ENCODE measurements around the gene SLC6A4.
"Not testable (repeated sequence)": the region's sequence is repeated elsewhere in the genome, so short reads cannot be mapped to it uniquely, and the experiment has no call there.

SLC6A4 gene

DNA sequence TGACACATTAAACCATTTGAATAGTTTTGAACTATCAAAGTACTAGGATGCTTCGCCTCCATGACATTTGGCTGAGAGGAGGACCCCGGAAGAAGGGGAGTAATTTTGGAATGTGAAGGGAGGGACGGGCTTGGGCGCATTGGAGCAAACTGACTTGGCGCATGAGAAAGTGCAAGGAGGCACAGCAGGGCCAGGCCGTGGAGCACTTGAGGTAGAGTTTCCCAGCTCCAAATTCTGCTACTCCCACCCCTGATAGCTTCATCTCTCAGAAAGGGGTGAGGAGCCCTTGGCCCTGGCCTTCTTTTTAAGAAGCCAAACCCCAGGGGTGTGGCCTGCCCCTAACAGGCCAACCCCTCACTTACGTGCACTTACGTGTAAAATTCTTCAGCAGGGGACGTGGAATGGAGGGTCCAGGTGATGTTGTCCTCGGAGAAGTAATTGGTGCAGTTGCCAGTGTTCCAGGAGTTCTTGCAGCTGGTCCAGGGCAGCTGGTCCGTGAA lies 17.7 kb downstream of the SLC6A4 start:
- no peak for DNase-seq

DNA sequence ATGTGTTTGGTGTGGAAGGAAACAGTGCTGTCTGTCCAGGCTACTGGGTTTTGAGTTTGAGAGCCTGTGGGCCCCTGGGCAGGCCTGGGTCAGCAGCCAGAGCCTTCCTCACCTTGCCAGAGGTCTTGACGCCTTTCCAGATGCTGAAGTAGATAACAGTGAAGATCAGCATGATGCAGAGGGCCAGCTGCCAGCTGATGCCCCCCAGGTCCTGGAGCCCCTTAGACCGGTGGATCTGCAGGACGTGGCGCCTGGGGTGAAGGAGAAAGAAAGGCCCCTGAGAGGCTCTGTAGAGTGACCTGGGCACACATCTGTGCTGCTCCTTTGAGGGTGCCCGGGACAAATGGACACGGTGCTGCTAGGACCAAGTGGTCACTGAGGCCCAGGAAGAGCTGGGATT lies 18.4 kb downstream of the SLC6A4 start:
- DNase-seq = no peak

DNA sequence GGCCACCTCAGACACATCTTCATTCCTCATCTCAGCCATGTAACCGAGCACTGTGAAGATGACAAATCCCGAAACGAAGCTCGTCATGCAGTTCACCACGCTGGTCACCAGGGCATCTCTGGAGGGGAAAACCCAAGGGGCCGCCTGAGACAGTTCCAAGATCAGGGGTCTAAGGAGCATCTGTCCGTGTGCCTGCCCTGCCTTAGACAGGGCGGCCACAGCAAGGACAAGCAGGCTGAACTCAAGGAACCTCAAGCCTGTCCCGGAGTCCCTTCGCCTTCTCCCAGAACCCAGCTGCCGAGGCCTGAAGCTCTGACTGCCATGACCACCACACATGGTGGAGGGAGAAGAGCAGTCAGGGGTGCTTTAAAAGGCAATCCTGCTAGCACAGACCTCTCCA lies 22.7 kb downstream of the SLC6A4 start:
- DNase-seq = no peak

DNA sequence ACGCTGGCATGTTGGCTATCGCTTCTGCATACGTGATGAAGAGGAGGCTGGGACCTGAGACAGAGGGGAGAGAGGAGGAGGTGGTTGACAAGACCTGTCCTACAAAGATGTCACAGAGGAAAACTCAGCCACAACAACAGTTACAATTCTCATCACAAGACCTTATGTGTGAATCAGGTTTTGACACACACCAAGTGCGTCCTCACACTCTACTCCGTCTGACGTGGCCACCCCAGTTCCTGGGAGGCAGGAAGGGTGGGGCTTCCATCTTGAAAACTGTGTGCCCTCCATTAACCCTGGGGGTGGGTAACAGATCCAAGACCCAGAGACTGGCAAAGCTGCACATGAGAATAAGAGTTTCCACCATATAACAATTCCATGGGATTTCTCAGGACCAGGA lies 24.1 kb downstream of the SLC6A4 start:
- DNase-seq = no peak

DNA sequence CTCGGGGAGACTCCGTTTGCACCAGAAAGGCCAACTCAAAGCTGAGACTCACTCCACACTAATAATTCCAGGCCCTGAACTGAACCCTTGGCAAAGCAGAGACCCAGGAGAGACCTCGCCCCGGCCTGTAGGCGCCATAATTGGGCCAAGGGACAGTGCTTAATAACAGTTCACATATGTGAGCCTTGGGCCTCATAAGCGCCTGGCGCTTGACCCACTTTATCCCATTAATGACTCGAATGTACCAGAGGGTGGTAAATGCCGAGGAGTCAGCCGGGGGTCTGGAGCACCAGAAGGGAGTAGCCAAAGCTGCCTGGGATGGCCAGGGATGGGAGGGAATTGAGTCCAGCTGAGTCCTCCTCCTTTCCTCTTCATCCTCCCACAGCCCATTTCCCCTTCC lies 24.6 kb downstream of the SLC6A4 start:
- DNase-seq = no peak

DNA sequence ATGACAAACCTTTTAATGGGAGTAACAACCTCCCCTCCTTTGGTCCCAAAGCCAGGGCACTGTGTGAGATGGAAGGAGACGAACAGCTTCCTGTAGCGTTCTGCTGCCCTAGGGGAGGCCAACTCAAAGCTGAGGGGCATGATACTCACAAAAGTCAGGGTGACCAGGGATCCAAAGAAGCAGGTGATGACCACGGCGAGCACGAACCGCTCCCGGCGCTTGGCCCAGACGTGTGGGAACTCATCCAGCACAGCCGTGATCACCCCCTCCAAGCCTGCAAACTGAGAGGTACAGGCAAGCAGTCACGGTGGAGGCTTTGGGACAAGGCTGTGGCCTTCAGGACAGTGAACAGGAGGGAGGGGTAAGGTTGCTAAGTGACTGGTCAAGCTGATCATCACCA lies 25.1 kb downstream of the SLC6A4 start:
- DNase-seq = no peak

DNA sequence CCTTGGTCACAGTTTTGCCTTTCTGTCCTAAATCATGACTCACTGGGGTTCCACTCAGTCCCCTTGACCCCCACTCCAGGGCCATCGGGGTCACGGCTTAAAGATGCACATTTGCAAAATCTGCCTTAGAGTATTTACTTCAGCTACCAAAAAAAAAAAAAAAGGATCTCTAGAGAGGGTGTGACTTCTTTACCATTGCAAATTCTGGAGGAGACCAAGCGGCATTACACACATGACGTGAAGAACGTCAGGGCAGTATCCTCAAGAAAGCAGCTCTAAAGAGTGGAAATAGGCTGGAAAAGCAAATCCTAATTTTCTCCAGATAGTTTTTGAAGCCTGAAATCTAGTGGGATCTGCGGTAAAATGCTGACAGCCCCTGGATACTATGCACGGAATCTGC lies 25.6 kb downstream of the SLC6A4 start:
- no peak for DNase-seq

DNA sequence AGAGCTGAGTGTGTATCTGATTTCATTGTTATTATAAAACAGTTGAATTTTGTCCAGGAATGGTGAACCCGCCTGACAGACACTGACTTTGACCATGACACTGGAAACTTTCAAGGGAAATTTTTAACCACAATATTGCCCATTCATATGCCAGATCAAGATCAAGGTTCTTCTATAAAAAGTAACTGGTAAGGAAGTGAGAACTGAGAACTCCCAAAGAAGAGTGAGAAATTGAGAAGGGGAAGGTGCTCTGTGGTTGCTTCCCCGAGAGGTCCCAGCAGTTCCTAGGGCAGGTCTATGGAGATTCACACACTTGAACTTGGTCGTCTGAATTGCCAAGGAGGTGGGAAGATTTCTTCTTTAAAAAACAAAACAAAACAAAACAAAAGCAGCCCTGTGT lies 27.3 kb downstream of the SLC6A4 start:
- no peak for DNase-seq

DNA sequence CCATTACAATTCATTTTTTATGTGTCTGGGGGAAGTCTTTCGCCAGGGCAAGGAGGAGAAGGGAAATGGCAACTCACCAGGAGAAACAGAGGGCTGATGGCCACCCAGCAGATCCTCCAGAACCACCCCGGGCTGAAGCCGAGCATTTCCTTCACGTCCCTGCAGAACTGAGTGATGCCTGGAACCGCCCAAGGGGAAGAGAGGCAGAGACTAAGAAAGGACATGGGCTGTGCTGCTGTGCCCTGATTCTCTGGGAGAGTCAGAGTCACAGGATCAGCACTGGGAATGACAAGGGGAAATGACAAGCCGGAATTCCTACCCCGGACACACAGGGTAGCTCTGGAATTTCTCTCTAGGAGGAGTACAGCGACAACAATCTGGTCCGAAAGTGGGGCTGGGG lies 27.8 kb downstream of the SLC6A4 start:
- no peak for DNase-seq

DNA sequence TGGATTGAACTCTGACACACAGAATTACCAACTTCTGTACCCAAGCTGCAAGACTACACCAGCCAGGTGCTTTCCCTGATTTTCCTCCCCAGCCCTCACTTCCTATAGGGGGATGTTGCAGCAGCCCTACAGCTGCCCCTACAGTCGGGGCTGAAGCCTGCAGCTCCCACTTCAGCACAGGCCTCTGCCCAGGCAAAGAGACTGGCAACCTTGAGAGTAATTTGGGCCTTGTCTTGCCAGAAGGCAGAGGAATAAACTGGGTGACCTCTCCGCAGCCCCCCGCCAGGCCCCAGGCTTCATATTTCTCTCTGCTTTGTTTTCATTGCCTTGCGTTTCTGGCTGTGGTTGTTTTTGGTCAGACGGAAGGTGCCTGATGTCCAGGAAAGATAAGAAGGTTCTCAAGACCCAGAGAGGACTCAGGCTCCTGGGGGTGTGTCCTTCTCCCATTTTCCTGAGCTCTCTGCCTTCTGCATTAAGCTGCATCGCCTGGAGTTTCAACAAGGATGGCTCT lies 32.0 kb downstream of the SLC6A4 start:
- no peak for DNase-seq

DNA sequence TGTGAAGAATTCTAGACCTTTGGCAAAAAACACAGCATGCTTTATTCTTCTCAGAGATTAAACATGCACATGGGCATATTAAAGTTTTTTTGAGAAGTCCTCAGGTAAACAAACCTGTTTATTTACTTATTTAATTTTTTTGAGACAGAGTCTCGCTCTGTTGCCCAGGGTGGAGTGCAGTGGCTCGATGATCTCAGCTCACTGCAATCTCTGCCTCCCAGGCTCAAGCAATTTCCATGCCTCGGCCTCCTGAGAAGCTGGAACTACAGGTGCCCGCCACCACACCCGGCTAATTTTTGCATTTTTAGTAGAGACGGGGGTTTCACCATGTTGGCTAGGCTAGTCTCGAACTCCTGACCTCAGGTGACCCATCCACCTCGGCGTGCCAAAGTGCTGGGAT lies 34.8 kb downstream of the SLC6A4 start:
- DNase-seq = not testable (repeated sequence)

DNA sequence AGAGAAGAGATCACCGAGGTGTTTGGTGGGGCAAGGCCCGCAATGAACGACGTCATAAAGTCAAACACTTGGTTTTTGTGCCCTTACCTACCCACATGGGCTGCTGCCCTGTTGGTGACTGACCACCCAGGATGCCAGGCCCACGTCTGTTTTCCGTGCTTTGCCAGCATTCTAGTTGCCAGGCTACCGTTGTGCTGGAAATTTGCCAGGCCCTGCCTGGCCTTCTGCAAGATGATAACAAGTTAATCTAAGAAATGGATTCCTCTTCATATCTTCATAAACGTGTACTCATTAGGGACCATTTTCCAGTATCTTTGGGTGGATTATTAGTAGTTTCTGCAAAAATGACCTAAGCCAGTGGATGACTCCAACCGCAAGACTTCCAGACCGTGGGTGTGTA lies 35.4 kb downstream of the SLC6A4 start:
- no peak for DNase-seq

DNA sequence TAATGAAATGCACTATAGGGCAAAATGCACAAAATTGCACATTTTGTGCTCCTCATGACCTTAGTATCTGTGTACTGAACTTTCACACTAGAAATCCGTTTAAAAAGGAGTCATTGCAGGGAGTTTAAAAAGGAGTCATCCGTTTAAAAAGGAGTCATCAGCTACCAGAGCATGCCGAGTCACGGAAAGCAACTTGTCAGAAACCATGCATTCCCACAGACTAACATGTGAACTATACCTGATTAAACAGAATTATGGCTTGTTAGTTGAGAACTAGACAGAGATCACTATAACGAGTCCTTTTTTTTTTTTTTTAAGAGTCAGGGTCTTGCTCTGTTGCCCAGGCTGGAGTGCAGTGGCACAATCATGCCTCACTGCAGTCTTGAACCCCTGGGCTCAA lies 35.9 kb downstream of the SLC6A4 start:
- DNase-seq = no peak

DNA sequence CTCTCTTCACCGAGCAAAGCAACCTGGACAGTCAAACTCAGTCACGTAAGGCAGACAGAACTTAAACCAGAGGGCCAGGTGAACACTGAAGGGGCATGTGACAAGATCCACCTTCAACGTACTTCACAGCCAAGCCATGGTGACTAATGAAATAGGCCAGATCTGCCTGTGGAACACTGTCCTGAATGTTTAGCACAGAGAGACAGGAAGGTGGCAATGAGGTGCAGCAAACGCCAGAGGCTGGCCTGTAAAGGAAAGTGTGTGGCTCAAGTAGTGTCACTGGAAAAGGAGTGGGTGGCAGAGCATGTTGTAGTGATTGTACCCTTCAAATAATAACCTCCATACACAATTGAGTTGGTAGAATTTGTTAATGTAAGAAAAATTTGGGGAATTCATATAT lies 38.1 kb downstream of the SLC6A4 start:
- DNase-seq = no peak

DNA sequence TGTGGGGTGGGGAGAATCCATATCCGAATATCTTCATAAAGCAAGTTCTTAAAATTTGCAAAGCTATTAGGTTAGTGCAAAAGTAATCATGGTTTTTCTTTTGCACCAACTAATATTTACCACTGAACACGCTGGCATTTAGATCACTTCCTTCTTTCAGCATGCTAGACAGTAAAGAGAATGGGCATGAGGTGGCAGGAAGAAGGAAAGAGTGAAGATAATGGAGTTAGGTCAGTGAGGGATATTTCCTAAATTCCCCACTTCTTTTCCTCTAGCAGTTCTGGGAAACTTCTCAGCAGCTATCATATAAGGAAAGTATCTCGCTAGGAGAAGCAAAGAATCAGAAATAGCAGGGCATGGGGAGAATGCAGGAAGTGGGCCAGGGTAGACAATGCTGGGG lies 39.0 kb downstream of the SLC6A4 start:
- DNase-seq = no peak

DNA sequence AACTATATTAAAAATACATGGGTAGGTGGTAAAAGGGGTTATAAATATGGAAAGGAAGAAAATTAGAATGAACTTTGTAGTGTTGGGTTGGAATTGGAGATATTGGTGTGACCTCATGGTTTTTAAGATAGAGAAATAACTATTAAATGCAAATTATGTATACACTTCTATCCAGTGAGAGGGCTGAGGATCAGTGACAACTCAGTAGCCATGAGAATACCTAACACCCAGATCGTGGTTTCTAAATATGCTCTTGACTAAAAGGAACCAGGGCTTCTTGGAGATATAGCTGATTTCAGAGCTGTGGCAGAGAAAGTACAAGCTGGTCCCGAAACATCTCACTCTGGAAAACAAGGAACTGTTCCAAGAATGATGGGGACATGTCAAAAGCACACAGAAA lies 44.4 kb downstream of the SLC6A4 start:
- no peak for DNase-seq

DNA sequence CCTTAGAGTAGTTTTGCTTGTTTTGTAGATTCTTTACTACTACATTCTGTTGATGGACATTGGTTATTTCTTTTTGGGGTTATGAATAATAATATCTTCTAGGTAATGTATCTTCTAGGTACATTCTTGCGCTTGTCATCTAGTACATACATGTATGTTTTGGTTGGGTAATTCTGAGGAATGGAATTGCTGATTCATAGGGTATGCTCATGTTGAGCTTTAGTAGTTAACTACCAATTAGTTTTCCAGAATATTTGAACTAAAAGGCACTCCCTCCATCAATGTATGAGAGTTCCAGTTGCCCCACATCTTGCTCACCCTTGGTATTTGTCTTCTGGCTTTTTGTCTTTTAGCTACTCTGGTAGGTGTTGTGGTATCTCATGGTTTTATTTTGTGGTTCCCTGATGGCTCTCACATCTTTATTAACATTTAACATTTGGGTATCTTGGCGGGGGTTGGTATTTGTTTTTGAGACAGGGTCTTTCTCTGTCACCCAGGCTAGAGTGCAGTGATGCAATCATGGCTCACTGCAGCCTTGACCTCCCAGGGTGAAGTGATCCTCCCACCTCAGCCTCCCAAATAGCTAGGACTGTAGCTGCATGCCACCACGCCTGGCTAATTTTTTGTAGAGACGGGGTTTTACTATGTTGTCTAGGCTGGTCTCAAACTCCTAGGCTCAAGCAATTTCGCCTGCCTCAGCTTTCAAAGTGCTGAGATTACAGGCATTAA lies 47.1 kb downstream of the SLC6A4 start:
- no peak for DNase-seq

DNA sequence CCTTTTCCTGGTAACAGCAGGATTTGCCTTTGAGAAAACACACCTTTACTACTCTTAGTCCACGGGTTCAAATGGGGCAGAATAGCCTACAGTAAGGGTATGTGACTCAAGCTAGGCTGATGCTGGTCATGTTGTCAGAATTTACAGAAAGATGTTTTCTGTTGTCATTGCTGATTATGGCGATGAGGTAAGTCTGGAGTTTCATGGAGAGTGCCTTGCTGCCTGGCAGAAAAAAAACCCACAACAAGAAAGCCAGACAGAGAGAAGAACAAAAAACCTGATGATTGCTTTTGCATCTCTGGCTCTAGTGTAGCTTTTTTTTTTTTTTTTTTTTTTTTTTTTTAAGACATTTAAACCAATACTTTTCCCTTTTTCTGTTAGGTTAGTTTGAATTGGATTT lies 47.9 kb downstream of the SLC6A4 start:
- DNase-seq = no peak

DNA sequence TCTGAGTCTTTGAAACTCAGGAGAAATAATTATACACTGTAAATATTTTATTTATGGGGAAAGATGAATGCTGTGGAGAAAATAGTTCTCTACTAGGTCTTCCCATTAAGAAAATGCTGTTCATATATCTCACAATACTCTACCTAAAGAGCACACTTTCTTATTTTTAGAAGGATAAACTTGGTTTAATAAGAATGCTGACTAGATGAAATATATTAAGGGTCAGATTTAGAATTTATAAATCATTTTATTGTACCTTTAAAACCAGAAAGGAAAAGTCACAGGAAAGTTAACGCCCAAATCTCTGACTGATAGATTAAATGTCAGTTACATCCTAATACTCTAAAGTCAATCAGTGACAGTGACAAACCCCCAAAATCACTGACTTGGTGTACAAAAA lies 48.7 kb downstream of the SLC6A4 start:
- DNase-seq = no peak

DNA sequence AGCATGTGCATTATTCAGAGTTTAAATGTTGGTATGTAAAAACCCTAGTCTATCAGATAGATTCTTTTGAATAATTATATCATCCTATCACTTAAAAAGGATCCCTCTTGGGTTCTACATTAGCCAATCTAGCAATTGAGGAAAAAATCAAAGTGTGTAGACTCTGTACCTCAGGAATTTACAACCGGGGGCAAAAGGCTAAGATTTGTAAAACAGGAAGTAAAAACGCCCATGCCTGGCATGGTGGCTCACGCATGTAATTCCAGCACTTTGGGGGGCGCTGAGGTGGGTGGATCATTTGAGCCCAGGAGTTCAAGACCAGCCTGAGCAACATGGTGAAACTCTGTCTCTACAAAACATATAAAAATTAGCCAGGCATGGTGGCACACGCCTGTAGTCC lies 58.6 kb downstream of the SLC6A4 start:
- no peak for DNase-seq

DNA sequence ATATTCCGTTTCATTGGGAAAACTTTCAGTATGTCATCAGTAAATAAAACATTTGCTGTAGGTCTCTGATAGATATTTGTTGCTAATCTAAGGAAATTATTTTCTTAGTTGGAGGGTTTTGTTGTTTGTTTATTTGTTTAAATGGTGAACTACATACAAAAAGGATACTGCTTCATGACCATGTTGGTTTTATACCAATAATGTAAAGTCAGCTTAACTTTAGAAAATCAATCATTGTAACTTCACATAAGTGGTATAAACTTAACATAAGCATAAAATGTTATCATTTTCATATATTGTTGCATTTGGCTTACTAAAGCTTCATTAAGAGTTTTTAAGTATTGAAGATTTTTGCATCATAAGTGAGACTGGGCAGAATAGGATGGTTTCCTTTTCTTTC lies 60.9 kb downstream of the SLC6A4 start:
- no peak for DNase-seq

DNA sequence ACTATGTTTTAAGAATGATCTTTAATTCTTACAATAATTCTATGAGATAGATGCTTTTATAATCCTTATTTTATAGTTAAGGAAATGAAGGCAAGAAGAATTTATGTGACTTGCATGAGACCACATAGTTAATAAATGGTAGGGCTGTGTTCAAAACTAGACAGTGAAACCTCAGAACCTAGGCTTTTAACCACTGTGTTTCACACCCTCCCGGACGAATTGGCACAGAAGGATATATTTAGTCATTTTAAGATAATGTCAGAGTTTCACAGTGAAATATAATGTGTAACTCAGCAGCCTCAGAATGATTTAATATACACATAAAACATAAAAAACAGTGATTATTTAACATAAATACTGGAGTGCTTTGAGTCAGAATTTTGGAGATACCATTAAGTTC lies 61.8 kb downstream of the SLC6A4 start:
- DNase-seq = no peak

DNA sequence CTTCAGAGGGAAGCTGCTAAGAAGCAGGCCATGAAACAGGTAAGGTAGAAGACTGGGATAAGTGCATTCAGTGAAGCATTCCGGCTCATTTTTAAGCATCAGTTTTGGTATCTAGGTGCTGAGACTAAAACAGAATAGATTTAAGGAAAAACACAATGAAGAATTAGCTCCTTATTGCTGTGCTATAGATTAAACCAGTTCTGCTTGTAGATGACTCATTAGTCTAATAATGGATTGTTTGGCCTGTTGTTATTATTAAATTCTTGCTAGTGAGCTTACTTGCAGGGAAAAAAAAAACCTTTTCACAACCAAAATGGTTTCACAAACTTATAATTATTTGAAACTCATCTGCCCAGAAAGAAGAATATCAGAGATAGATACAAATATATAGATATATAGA lies 62.9 kb downstream of the SLC6A4 start:
- DNase-seq = no peak

DNA sequence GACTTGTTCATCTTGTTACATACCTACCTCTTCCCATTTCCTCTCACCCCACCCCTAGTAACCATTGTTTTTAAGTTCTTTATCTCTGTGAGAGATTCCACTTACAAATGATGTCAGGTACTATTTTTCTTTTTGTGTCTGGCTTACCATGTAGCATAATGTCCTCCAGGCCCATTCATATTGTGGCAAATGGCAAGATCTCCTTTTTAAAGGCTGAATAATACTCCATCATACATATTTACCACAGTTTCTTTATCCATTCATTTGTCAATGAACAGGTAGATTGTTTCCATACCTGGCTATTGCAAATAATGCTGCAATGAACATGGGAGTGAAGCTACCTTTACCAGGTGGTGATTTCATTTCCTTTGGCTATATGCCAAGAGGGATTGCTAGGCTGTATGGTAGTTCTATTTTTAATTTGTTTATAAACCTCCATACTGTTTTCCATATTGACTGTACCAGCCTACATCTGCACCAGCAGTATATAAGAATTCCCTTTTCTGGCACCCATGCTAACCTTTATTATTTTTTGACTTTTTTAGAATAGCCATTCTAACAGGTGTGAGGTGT lies 65.0 kb downstream of the SLC6A4 start:
- DNase-seq = peak; percentile 13

DNA sequence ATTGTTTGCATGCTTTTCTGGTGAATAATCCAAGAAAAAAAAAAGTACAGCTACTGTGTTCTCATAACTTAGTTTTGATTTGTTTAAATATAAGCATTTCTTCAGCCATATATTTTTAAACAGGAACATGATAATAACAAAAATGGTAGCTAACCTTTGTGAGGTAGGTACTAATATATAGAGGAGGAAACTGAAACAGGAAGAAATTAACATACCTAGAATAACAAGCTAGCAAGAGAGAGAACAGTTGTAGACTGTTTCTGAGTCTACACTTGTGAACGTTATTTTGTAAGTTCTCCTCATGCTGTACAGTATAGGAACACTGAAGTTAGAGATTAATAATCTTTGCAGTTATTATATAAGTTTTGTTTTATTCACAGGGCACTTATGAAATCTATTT lies 69.5 kb downstream of the SLC6A4 start:
- no peak for DNase-seq

Measured in NCI-H1105 treated with DMSO at 0.1 percent for 48 hours (cell line).